PFSK-1 (cell line): ENCODE results near the gene DNAJC9.

Source experiments
- POLR2AphosphoS5 ChIP-seq: IDR thresholded peaks from 2 replicates; pipeline ENCODE4 v1.6.1; 2012; ENCODE audit warnings: low read depth, mild to moderate bottlenecking, control low read depth, low read length, moderate library complexity
- REST ChIP-seq, 2 experiments: IDR thresholded peaks; 2 replicates each; pipeline versions ENCODE4 v1.6.1 to v1.8.0; 2011 to 2012; ENCODE audit warnings: low read depth in 2 of 2, low read length in 2 of 2, control low read depth in 1 of 2, inconsistent platforms in 1 of 2, mild to moderate bottlenecking in 1 of 2, moderate library complexity in 1 of 2; ENCODE audit not compliant: insufficient read depth in 1 of 2
- SIN3A ChIP-seq: IDR thresholded peaks from 2 replicates; pipeline ENCODE4 v1.6.1; 2012; ENCODE audit warnings: mild to moderate bottlenecking, low read length, moderate library complexity, borderline replicate concordance; ENCODE audit not compliant: insufficient read depth

GRCh38 chr10:73247509-73248258 lies 629 bp upstream of the DNAJC9 start:
- no peak for TF ChIP-seq POLR2AphosphoS5
- no peak for TF ChIP-seq REST (IDR thresholded peaks at IDR 0.05; ENCODE audit: insufficient read depth in 1 of 2, low read depth in 2 of 2, low read length in 2 of 2)
- TF ChIP-seq SIN3A, result no peak
